ENCODE data around the gene KCP. TPM values are rescaled to one million over a fixed set of nuclear protein-coding genes. Genes with fewer than 3 reads are reported as not detected.

The KCP gene
- total RNA-seq, 1 experiment from 2014 or later: 5.3 TPM

GRCh38 chr7:128865303-128865702 lies 45.2 kb downstream of the KCP start:
- no peaks in the 10 kb centered on the region for H4K20me1 ChIP-seq (ENCODE audit: control insufficient read depth, insufficient read depth, insufficient read length)
- no peak overlapping the region for H3K4ac ChIP-seq (ENCODE audit: low read depth, low read length)
- no peak overlapping the region for H2BK12ac ChIP-seq (ENCODE audit: insufficient read length, low read depth, low read length)
- no peak overlapping the region for H4K8ac ChIP-seq (replicated peaks; ENCODE audit: insufficient read length, low read depth, low read length)
- TF ChIP-seq, protein P1, sequence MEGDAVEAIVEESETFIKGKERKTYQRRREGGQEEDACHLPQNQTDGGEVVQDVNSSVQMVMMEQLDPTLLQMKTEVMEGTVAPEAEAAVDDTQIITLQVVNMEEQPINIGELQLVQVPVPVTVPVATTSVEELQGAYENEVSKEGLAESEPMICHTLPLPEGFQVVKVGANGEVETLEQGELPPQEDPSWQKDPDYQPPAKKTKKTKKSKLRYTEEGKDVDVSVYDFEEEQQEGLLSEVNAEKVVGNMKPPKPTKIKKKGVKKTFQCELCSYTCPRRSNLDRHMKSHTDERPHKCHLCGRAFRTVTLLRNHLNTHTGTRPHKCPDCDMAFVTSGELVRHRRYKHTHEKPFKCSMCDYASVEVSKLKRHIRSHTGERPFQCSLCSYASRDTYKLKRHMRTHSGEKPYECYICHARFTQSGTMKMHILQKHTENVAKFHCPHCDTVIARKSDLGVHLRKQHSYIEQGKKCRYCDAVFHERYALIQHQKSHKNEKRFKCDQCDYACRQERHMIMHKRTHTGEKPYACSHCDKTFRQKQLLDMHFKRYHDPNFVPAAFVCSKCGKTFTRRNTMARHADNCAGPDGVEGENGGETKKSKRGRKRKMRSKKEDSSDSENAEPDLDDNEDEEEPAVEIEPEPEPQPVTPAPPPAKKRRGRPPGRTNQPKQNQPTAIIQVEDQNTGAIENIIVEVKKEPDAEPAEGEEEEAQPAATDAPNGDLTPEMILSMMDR (conservative IDR thresholded peaks at IDR 0.05): no peak
- no peak overlapping the region for H2BK120ac ChIP-seq (ENCODE audit: low read depth, low read length, poor library complexity, severe bottlenecking)
- H3K27ac Mint-ChIP-seq: no peak overlapping the region; a peak in 1 of 7 replicates
- H2BK5ac ChIP-seq (ENCODE audit: insufficient read length, low read length): no peak overlapping the region
- H3K4me3 Mint-ChIP-seq: peak overlapping the region in 1 of 2 experiments; percentile 15; a peak in 1 of 5 replicates
- no peak overlapping the region for H3K23ac ChIP-seq (ENCODE audit: insufficient read length, low read depth, low read length)
- WGBS (ENCODE audit: extremely low coverage, insufficient read length, low lambda C conversion rate): no CpG with 5 or more reads among the region's 12 CpGs
- H3K27me3 ChIP-seq (ENCODE audit: insufficient read depth, low read length): peaks cover 3% of the 10 kb centered on the region; the same call in 1 of the 2 replicates
- no peak overlapping the region for H3K18ac ChIP-seq (ENCODE audit: insufficient read length, low read depth, low read length)
- H2BK20ac ChIP-seq (ENCODE audit: low read depth, low read length, poor library complexity, severe bottlenecking): no peak overlapping the region
- H3K4me2 ChIP-seq (ENCODE audit: insufficient read depth, insufficient read length, low read length): no peak overlapping the region
- no peaks in the 10 kb centered on the region; a peak in 1 of 5 replicates for H3K9me3 Mint-ChIP-seq
- H3K4me1 Mint-ChIP-seq: peaks cover 34 to 39% of the 10 kb centered on the region in 2 experiments
- 0 out of 2 replicates have a peak, but pooled peaks cover 3% of the 10 kb centered on the region for H3K4me1 ChIP-seq (ENCODE audit: insufficient read depth, low read length)
- no peak overlapping the region for H2BK15ac ChIP-seq (ENCODE audit: low read depth, low read length)
- no peak overlapping the region for H4K91ac ChIP-seq (ENCODE audit: insufficient read length, low read depth, low read length)
- H3K23me2 ChIP-seq (ENCODE audit: insufficient read length, low read depth, low read length, poor library complexity, severe bottlenecking): peaks cover 20% of the 10 kb centered on the region
- H2AFZ ChIP-seq (ENCODE audit: low read length): no peak overlapping the region
- no peak overlapping the region for H4K5ac ChIP-seq (ENCODE audit: insufficient read length, low read depth, low read length)
- H2AK5ac ChIP-seq (ENCODE audit: insufficient read length, low read length): no peak overlapping the region
- H3K14ac ChIP-seq (ENCODE audit: insufficient read depth, low read length): no peak overlapping the region
- no peak overlapping the region for H3T11ph ChIP-seq (ENCODE audit: low read length)
- H3K36me3 Mint-ChIP-seq (ENCODE audit: insufficient read depth in 1 of 3, low read depth in 3 of 3): peaks cover 12 to 18% (median 15%) of the 10 kb centered on the region in 3 experiments
- H3K79me2 ChIP-seq (ENCODE audit: insufficient read depth, low read length): no peaks in the 10 kb centered on the region; the same call in 1 of the 2 replicates
- no peak overlapping the region for H3K27ac ChIP-seq (ENCODE audit: insufficient read length, low read depth, low read length)
- no peak for DNase-seq
- H3K9ac ChIP-seq (ENCODE audit: extremely low read depth, insufficient read length, low read length): no peak overlapping the region
- H3K27me3 Mint-ChIP-seq (ENCODE audit: low read depth): peaks cover 30% of the 10 kb centered on the region
- H3K56ac ChIP-seq (ENCODE audit: insufficient read length, low read depth, low read length): no peak overlapping the region
- no peaks in the 10 kb centered on the region for H3K79me1 ChIP-seq (ENCODE audit: insufficient read depth, low read depth, low read length, poor library complexity, severe bottlenecking)
- H3K9me3 ChIP-seq (ENCODE audit: control insufficient read depth, low read depth, low read length): no peaks in the 10 kb centered on the region
